GM12864 (cell line): ENCODE data around the gene PRDX3.
"Not testable (repeated sequence)": the region's sequence is repeated elsewhere in the genome, so short reads cannot be mapped to it uniquely, and the experiment has no call there.

Source experiments
- DNase-seq: peaks from one replicate; pipeline ENCODE4 v3.0.0-alpha.2; 2011; ENCODE audit warnings: low read depth
- H3K4me3 ChIP-seq: 2 replicates; pipeline ENCODE4 v1.5.1; 2011; ENCODE audit warnings: mild to moderate bottlenecking, low read depth, low read length, control low read depth
- TF ChIP-seq, protein P1 (sequence below): IDR thresholded peaks from 2 replicates; pipeline ENCODE4 v1.5.1; 2011; ENCODE audit warnings: low read depth, mild to moderate bottlenecking, moderate library complexity, low read length, control low read depth, inconsistent platforms; ENCODE audit errors: missing control alignments

The PRDX3 gene

DNA sequence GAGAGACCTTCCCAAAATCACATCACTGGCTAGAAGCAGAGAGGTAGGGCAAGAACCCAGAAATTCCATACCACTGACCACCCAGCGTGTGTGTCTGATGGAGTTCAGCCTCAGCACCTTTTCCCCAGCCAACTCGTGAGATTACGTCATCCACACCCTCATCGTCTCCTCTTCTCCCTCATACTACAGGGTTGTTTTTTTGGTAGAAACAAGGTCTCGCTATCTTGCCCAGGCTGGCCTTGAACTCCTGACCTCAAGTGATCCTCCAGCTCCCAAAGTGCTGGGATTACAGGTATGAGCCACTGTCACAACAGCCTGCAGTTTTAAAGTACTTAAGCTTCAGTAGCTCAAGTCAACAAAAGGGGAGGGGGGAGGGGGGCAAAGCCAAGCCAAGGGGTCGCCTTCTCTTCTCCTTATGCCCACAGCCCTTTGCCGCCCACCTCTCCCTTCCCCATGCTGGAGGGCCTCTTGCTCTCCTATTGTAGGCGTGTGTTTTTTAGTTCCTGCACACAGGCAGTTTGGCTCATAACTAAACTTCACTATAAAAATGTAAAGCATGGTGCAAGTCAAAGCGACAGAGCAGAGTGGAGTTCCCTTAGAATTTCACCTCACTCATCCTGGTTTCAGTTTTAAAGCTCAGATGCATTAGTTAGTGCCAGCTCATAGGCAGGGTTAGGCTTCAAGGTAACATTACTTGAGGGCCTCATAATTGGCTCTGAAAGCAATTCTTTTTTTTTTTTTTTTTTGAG is 5.2 kb upstream of the PRDX3 start:
- TF ChIP-seq, protein P1, sequence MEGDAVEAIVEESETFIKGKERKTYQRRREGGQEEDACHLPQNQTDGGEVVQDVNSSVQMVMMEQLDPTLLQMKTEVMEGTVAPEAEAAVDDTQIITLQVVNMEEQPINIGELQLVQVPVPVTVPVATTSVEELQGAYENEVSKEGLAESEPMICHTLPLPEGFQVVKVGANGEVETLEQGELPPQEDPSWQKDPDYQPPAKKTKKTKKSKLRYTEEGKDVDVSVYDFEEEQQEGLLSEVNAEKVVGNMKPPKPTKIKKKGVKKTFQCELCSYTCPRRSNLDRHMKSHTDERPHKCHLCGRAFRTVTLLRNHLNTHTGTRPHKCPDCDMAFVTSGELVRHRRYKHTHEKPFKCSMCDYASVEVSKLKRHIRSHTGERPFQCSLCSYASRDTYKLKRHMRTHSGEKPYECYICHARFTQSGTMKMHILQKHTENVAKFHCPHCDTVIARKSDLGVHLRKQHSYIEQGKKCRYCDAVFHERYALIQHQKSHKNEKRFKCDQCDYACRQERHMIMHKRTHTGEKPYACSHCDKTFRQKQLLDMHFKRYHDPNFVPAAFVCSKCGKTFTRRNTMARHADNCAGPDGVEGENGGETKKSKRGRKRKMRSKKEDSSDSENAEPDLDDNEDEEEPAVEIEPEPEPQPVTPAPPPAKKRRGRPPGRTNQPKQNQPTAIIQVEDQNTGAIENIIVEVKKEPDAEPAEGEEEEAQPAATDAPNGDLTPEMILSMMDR: no peak
- DNase-seq: no peak
- H3K4me3 ChIP-seq: no peak overlapping the region

DNA sequence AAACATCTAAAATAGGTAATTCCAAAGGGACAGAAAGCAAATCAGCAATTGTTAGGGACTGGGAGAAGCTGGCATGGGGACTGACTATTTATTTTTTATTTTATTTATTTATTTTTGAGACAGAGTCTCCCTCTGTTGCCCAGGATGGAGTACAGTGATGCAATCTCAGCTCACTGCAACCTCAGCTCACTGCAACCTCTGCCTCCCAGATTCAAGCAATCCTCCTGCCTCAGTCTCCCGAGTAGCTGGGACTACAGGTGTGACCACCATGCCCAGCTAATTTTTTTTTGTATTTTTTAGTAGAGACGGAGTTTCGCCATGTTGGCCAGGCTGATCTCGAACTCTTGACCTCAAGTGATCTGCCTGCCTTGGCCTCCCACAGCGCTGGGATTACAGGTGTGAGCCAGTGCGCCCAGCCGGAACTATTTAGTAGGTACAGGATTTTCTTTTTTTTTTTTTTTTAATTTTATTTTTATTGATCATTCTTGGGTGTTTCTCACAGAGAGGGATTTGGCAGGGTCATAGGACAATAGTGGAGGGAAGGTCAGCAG is 2.3 kb upstream of the PRDX3 start:
- DNase-seq, H3K4me3 ChIP-seq: not testable (repeated sequence)

DNA sequence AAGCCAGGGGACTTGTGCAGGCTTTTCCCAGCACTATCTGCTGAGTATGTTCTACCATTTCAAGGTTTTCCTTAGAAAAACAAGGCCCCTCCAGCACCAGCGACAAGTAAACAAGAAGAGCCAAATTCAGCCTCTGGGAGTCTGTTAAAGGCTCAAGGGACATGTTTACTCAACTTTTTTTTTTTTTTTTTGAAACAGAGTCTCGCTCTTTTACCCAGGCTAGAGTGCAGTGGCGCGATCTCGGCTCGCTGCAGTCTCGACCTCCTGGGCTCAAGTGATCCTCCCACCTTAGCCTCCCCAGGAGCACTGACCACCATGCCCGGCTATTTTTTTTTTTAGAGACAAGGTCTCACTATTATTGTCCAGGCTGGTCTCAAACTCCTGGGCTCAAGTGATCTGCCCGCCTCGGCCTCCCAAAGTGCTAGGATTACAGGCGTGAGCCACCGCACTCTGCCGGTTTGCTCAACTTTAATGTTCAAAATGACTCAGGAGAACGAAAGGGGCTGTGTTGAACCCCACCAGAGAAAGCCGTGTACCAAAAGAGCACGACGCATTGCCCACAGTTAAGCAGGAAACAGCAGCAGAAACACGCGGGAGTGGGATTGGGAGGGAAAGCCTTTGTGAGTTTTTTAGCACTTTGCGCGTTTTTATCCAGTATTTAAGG is 772 bp downstream of the PRDX3 start:
- DNase-seq: no peak
- peak overlapping the region; percentile 92 for H3K4me3 ChIP-seq
- TF ChIP-seq, protein P1: no peak

DNA sequence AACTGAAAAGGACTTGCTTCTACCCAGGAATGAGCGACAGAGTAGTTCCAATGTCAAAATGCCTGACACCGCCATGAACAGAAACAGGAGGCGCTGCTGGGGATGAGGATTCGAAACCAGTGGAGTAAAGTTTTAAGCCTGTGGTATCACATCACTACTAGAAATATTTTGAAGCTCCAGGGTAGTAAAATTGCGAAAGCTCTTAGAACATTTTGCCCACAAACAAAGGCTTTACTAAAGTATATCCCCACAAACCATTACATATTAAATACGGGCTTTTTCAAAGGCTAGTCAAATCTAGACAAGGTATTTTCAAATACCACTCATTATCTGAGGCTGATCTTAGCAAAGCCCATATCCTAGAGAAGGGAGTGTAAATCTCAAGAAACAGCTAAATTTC is 2.4 kb downstream of the PRDX3 start:
- no peak for DNase-seq
- TF ChIP-seq, protein P1: no peak
- no peak overlapping the region for H3K4me3 ChIP-seq

DNA sequence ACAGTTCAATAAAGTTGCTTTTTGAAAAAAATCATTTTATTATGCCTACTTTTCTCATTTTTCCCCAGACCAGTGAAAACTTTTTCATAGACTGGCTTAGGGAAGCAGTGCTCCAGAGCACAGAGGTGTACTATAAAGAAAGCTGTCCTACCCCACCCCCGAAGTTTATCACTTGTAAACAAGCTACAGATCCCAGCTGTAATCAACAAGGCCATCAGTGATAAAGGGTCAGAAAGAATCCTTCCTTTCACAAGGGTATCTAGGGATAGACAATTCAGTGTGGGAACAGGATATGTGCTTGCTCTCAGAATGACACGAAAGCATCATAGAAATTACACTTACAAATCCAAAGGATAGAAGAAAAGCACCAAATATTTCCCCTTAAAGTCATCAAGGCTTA is 4.5 kb downstream of the PRDX3 start:
- DNase-seq: no peak
- TF ChIP-seq, protein P1: no peak
- no peak overlapping the region for H3K4me3 ChIP-seq

DNA sequence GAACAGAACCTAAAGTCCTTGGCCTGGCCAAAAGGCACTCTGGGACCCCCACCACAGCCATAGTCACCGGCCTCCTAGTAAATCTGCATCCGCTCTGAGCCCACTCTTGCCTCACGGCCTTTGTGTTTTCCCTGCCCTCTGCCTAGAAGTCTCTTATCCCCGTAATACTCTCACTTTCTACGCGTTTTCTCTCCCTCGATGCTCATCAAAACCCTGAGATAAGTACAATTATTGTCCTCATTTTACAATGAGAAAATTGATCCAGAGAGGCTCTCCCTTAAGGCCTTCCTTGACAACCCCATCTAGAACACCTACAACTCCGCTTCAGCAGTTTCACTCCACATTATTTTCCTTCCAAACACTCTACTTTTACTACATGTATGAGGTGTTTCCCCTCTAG is 11.6 kb downstream of the PRDX3 start:
- TF ChIP-seq, protein P1: no peak
- no peak overlapping the region for H3K4me3 ChIP-seq
- no peak for DNase-seq

DNA sequence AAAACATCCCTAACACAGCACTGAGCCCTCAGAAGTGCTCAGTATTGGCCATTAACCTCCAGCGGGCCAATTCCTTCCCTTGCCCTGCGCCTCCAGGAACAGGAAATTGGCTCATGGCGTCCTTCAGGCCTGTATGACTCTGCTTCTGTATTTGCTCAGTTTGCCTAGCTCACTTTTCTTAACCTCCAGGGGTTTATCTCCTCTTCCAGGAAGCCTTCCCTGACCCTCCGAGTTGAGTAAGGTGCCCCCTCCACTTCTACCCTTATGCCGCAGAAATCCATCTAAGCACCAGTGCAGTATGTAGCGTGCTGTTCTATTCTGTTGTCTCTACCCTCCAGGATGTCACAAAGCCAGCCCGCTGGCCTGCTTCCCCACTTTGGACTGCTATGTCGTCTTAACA is 12.0 kb downstream of the PRDX3 start:
- TF ChIP-seq, protein P1: no peak
- no peak for DNase-seq
- H3K4me3 ChIP-seq: no peak overlapping the region
